GM23338 (cell line): Measurements from ENCODE around the gene PCDHGA1. TPM values are rescaled to one million over a fixed set of nuclear protein-coding genes. Genes with fewer than 3 reads are reported as not detected.
A peak's percentile ranks its signal among the peaks of the same experiment; 100 is the strongest.
"Not testable (repeated sequence)": the region's sequence is repeated elsewhere in the genome, so short reads cannot be mapped to it uniquely, and the experiment has no call there.

ENCODE experiments used
- ATAC-seq: fragments of 200-7000 bp; cut with Tn5 transposase; 3 replicates; pipeline ENCODE4 v1.9.1; 2020
- DNase-seq: peaks from one replicate; pipeline ENCODE4 v3.0.0-alpha.2; 2015; ENCODE audit warnings: low spot score
- H2AFZ ChIP-seq: fragments of 200-600 bp; sonication (generic); 2 replicates; pipeline ENCODE4 v1.8.0; 2016; ENCODE audit warnings: antibody characterized with exemption, mild to moderate bottlenecking, moderate library complexity
- H3F3A ChIP-seq: fragments of 200-600 bp; sonication (generic); replicated peaks from 2 replicates; pipeline ENCODE4 v1.8.0; 2017; ENCODE audit warnings: antibody characterized with exemption, mixed run types, low read depth
- H3K27ac ChIP-seq: fragments of 200-600 bp; sonication (generic); 2 replicates; pipeline ENCODE4 v1.6.1; 2016; ENCODE audit warnings: low read depth
- H3K27me3 ChIP-seq: fragments of 200-600 bp; sonication (generic); 2 replicates; pipeline ENCODE4 v1.8.0; 2016; ENCODE audit warnings: mild to moderate bottlenecking, mixed run types, moderate library complexity; ENCODE audit not compliant: insufficient read depth
- H3K36me3 ChIP-seq: fragments of 200-600 bp; sonication (generic); 2 replicates; pipeline ENCODE4 v1.8.0; 2016; ENCODE audit warnings: mild to moderate bottlenecking; ENCODE audit not compliant: insufficient read depth
- H3K4me1 ChIP-seq: fragments of 200-600 bp; sonication (generic); 2 replicates; pipeline ENCODE4 v1.8.0; 2016; ENCODE audit warnings: mild to moderate bottlenecking, moderate library complexity; ENCODE audit not compliant: insufficient read depth
- H3K4me2 ChIP-seq: fragments of 200-600 bp; sonication (generic); 2 replicates; pipeline ENCODE4 v1.7.1; 2017; ENCODE audit warnings: mixed run types
- H3K4me3 ChIP-seq: fragments of 200-600 bp; sonication (generic); 2 replicates; pipeline ENCODE4 v1.6.1; 2016; ENCODE audit warnings: mixed run types
- H3K79me2 ChIP-seq: fragments of 200-600 bp; sonication (generic); replicated peaks from 2 replicates; pipeline ENCODE4 v1.8.0; 2017; ENCODE audit warnings: mild to moderate bottlenecking; ENCODE audit not compliant: insufficient read depth
- H3K9me2 ChIP-seq: fragments of 200-600 bp; sonication (generic); 2 replicates; pipeline ENCODE4 v1.8.0; 2017; ENCODE audit not compliant: insufficient read depth
- H4K20me1 ChIP-seq: fragments of 200-600 bp; sonication (generic); replicated peaks from 2 replicates; pipeline ENCODE4 v1.8.0; 2017; ENCODE audit warnings: mild to moderate bottlenecking; ENCODE audit not compliant: insufficient read depth
- H3K27ac Mint-ChIP-seq: 2 replicates; pipeline ENCODE4 v1.8.0; 2020; ENCODE audit warnings: inconsistent platforms, mild to moderate bottlenecking, moderate library complexity, mixed read lengths
- H3K27me3 Mint-ChIP-seq: 3 replicates; pipeline ENCODE4 v1.8.0; 2022; ENCODE audit warnings: low read depth, mild to moderate bottlenecking, moderate library complexity, mixed read lengths, inconsistent platforms; ENCODE audit not compliant: insufficient read depth, poor library complexity
- H3K36me3 Mint-ChIP-seq: 3 replicates; pipeline ENCODE4 v1.8.0; 2021; ENCODE audit warnings: low read depth, mild to moderate bottlenecking, inconsistent platforms, moderate library complexity, mixed read lengths
- H3K4me1 Mint-ChIP-seq: 3 replicates; pipeline ENCODE4 v1.8.0; 2020; ENCODE audit warnings: mild to moderate bottlenecking, inconsistent platforms, mixed read lengths
- H3K4me3 Mint-ChIP-seq: 3 replicates; pipeline ENCODE4 v1.8.0; 2021; ENCODE audit warnings: moderate library complexity, mild to moderate bottlenecking, inconsistent platforms, mixed read lengths
- H3K9me3 Mint-ChIP-seq: 3 replicates; pipeline ENCODE4 v1.8.0; 2020; ENCODE audit warnings: moderate library complexity, mild to moderate bottlenecking, inconsistent platforms, mixed read lengths
- EZH2 ChIP-seq: fragments of 200-600 bp; sonication (generic); IDR thresholded peaks from one replicate; pipeline ENCODE4 v1.8.0; 2017; ENCODE audit warnings: antibody characterized with exemption, mild to moderate bottlenecking, low read depth; ENCODE audit not compliant: unreplicated experiment
- EZH2phosphoT487 ChIP-seq: fragments of 200-600 bp; sonication (generic); IDR thresholded peaks from one replicate; pipeline ENCODE4 v1.8.1; 2018; ENCODE audit warnings: antibody characterized with exemption; ENCODE audit not compliant: unreplicated experiment
- NANOG ChIP-seq: IDR thresholded peaks from 2 replicates; pipeline ENCODE4 v1.6.1; 2016; ENCODE audit warnings: antibody characterized with exemption, borderline replicate concordance
- POLR2AphosphoS5 ChIP-seq: IDR thresholded peaks from 2 replicates; pipeline ENCODE4 v1.6.1; 2016; ENCODE audit warnings: antibody characterized with exemption, low read depth
- STAT1 ChIP-seq: IDR thresholded peaks from one replicate; pipeline ENCODE4 v1.6.1; 2016; ENCODE audit warnings: antibody characterized with exemption; ENCODE audit not compliant: unreplicated experiment
- ZNF114 ChIP-seq: fragments of 250-450 bp; sonication (Bioruptor Pico); IDR thresholded peaks from 2 replicates; pipeline ENCODE4 v1.5.0; 2020; ENCODE audit warnings: mild to moderate bottlenecking, moderate library complexity
- ZNF331 ChIP-seq: fragments of 250-450 bp; sonication (Bioruptor Pico); IDR thresholded peaks from 2 replicates; pipeline ENCODE4 v1.5.0; 2020; ENCODE audit warnings: low read depth, mild to moderate bottlenecking, moderate library complexity
- polyA plus RNA-seq: library from polyadenylated mRNA; unstranded; fragments of >200 nt; fragmentation: Nextera tagmentation; extraction: Ambion mirVana; gene quantifications from 2 replicates; pipeline ENCODE4 v1.2.1, GENCODE V29; 2016
- total RNA-seq: library from RNA; depleted of rRNA; stranded (reverse); fragments of >200 nt; shearing (Covaris generic); gene quantifications from 2 replicates; pipeline ENCODE4 v1.2.3, GENCODE V29; 2014
- TF ChIP-seq, protein P1 (sequence below), 2 experiments: fragments of 200-600 bp in 1 of 2; sonication (generic) in 1 of 2; conservative IDR thresholded peaks; 2 replicates each; pipeline versions ENCODE4 v1.5.1 to v1.6.1; 2016 to 2017; ENCODE audit warnings: antibody characterized with exemption in 2 of 2, low read depth in 2 of 2, mild to moderate bottlenecking in 2 of 2, moderate library complexity in 1 of 2
- TF ChIP-seq, protein P2 (sequence below): IDR thresholded peaks from one replicate; pipeline ENCODE4 v1.6.1; 2018; ENCODE audit warnings: antibody characterized with exemption; ENCODE audit not compliant: unreplicated experiment
- TF ChIP-seq, protein P3 (sequence below): IDR thresholded peaks from 2 replicates; pipeline ENCODE4 v1.6.1; 2016; ENCODE audit warnings: antibody characterized with exemption

PCDHGA1 gene
- total and polyA plus RNA-seq, 2 experiments from 2014 or later, result 0.39 to 1.7 TPM

DNA sequence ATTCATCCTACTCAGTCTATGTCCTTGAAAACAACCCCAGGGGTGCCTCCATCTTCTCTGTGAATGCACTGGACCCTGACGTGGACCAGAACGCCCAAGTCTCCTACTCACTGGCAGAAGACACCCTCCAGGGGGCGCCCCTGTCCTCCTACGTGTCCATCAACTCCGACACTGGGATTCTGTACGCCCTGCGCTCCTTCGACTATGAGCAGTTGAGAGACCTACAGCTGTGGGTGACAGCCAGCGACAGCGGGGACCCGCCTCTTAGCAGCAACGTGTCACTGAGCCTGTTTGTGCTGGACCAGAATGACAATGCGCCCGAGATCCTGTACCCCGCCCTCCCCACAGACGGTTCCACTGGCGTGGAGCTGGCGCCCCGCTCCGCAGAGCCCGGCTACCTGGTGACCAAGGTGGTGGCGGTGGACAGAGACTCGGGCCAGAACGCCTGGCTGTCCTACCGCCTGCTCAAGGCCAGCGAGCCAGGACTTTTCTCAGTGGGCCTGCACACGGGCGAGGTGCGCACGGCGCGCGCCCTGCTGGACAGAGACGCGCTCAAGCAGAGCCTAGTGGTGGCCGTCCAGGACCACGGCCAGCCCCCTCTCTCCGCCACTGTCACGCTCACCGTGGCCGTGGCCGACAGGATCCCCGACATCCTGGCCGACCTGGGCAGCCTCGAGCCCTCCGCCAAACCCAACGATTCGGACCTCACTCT lies 45.3 kb downstream of the PCDHGA1 start:
- not testable (repeated sequence) for H3K9me2 ChIP-seq, H3K79me2 ChIP-seq, H3K4me1 Mint-ChIP-seq, H3K4me3 Mint-ChIP-seq, H3K27ac ChIP-seq, H2AFZ ChIP-seq, H3F3A ChIP-seq, H3K27ac Mint-ChIP-seq, H3K4me3 ChIP-seq, H3K4me2 ChIP-seq, H3K27me3 Mint-ChIP-seq, H4K20me1 ChIP-seq, H3K4me1 ChIP-seq, H3K36me3 ChIP-seq, ATAC-seq, H3K27me3 ChIP-seq
- TF ChIP-seq, protein P1, sequence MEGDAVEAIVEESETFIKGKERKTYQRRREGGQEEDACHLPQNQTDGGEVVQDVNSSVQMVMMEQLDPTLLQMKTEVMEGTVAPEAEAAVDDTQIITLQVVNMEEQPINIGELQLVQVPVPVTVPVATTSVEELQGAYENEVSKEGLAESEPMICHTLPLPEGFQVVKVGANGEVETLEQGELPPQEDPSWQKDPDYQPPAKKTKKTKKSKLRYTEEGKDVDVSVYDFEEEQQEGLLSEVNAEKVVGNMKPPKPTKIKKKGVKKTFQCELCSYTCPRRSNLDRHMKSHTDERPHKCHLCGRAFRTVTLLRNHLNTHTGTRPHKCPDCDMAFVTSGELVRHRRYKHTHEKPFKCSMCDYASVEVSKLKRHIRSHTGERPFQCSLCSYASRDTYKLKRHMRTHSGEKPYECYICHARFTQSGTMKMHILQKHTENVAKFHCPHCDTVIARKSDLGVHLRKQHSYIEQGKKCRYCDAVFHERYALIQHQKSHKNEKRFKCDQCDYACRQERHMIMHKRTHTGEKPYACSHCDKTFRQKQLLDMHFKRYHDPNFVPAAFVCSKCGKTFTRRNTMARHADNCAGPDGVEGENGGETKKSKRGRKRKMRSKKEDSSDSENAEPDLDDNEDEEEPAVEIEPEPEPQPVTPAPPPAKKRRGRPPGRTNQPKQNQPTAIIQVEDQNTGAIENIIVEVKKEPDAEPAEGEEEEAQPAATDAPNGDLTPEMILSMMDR (conservative IDR thresholded peaks at IDR 0.05; ENCODE audit: low read depth in 2 of 2), result peak; percentile 50 to 51
- DNase-seq, result peak; percentile 34
- H3K9me3 Mint-ChIP-seq, result peaks cover 64% of the 10 kb centered on the region
- H3K36me3 Mint-ChIP-seq, result peaks cover 60% of the 10 kb centered on the region

DNA sequence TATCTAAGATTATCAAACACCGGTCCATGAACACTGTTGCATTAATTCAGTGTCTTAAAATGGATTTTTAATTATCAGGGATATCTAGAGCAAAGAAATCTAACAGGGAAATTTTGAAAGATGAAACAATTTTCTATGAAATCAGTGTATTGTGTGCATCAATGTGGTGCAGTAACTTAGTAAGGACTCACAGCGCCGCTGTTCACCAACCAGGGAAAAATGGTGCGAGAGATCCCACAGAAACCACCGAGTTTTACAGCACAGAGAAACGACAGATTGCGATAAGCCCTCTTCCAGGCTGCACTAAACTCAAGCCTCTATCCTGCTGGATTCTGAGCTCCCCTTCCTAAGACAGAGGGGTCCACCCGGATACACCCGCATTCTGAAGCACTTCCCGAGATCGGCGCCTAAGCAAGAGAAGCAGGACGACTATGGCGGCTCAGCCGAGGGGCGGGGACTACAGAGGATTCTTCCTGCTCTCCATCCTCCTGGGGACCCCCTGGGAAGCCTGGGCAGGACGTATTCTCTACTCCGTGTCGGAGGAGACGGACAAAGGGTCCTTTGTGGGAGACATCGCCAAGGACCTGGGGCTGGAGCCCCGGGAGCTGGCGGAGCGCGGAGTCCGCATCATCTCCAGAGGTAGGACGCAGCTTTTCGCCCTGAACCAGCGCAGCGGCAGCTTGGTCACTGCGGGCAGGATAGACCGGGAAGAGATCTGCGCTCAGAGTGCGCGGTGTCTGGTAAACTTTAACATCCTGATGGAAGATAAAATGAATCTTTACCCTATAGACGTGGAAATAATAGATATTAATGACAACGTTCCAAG lies 52.4 kb downstream of the PCDHGA1 start, which contains the start of gene PCDHGA7:
Gene PCDHGA7 (plus strand): TSS at position 274 of the 826 bp plus-strand sequence. CDS start 158 bp downstream, at position 432.
- H3K27ac Mint-ChIP-seq, result peak within 1 kb of the TSS; percentile 90
- TF ChIP-seq EZH2phosphoT487 (no peak), POLR2AphosphoS5 (no peak), EZH2 (no peak), NANOG (no peak), ZNF114 (CRISPR knock-in tag) (no peak), ZNF331 (CRISPR knock-in tag) (no peak), STAT1 (no peak)
- TF ChIP-seq, protein P2, sequence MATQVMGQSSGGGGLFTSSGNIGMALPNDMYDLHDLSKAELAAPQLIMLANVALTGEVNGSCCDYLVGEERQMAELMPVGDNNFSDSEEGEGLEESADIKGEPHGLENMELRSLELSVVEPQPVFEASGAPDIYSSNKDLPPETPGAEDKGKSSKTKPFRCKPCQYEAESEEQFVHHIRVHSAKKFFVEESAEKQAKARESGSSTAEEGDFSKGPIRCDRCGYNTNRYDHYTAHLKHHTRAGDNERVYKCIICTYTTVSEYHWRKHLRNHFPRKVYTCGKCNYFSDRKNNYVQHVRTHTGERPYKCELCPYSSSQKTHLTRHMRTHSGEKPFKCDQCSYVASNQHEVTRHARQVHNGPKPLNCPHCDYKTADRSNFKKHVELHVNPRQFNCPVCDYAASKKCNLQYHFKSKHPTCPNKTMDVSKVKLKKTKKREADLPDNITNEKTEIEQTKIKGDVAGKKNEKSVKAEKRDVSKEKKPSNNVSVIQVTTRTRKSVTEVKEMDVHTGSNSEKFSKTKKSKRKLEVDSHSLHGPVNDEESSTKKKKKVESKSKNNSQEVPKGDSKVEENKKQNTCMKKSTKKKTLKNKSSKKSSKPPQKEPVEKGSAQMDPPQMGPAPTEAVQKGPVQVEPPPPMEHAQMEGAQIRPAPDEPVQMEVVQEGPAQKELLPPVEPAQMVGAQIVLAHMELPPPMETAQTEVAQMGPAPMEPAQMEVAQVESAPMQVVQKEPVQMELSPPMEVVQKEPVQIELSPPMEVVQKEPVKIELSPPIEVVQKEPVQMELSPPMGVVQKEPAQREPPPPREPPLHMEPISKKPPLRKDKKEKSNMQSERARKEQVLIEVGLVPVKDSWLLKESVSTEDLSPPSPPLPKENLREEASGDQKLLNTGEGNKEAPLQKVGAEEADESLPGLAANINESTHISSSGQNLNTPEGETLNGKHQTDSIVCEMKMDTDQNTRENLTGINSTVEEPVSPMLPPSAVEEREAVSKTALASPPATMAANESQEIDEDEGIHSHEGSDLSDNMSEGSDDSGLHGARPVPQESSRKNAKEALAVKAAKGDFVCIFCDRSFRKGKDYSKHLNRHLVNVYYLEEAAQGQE, result no peak
- TF ChIP-seq, protein P3, sequence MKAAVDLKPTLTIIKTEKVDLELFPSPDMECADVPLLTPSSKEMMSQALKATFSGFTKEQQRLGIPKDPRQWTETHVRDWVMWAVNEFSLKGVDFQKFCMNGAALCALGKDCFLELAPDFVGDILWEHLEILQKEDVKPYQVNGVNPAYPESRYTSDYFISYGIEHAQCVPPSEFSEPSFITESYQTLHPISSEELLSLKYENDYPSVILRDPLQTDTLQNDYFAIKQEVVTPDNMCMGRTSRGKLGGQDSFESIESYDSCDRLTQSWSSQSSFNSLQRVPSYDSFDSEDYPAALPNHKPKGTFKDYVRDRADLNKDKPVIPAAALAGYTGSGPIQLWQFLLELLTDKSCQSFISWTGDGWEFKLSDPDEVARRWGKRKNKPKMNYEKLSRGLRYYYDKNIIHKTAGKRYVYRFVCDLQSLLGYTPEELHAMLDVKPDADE, result no peak
- TF ChIP-seq, protein P1 (conservative IDR thresholded peaks at IDR 0.05; ENCODE audit: low read depth in 2 of 2), result no peak

More for the DNA sequence above, 52.4 kb downstream of the PCDHGA1 start, which contains the start of gene PCDHGA7:
- peak; percentile 73 for ATAC-seq
- Histone ChIP-seq H3K36me3 (no peaks in the 10 kb centered on the region), H3K4me3 (no peak within 1 kb of the TSS), H3K27ac (no peak within 1 kb of the TSS), H2AFZ (no peak within 1 kb of the TSS), H3K4me2 (no peak within 1 kb of the TSS), H3K4me1 (no peaks in the 10 kb centered on the region), H3K27me3 (no peaks in the 10 kb centered on the region), H3K79me2 (no peaks in the 10 kb centered on the region), H3F3A (no peaks in the 10 kb centered on the region), H3K9me2 (no peaks in the 10 kb centered on the region), H4K20me1 (no peaks in the 10 kb centered on the region)
- Mint-ChIP-seq H3K36me3 (peaks cover 44% of the 10 kb centered on the region), H3K9me3 (peaks cover 58% of the 10 kb centered on the region), H3K4me1 (no peaks in the 10 kb centered on the region), H3K27me3 (peaks cover 10% of the 10 kb centered on the region), H3K4me3 (peak within 1 kb of the TSS; percentile 85)
- no peak for DNase-seq
